Right lung (tissue), 5 donors: Measurements from ENCODE around the gene TMEM147. TPM values are rescaled to one million over a fixed set of nuclear protein-coding genes. Genes with fewer than 3 reads are reported as not detected.
A peak's percentile ranks its signal among the peaks of the same experiment; 100 is the strongest.
"Not testable (repeated sequence)": the region's sequence is repeated elsewhere in the genome, so short reads cannot be mapped to it uniquely, and the experiment has no call there.

ENCODE experiments used
- DNase-seq, 2 donors: peaks; one replicate each; pipeline ENCODE4 v3.0.0-alpha.2; 2013
- polyA plus RNA-seq, 5 donors: library from polyadenylated mRNA; unstranded; fragments of 120-200 nt; gene quantifications; one replicate each; pipeline versions ENCODE4 v1.2.1 to v1.2.3, GENCODE V29; 2013; ENCODE audit warnings: inconsistent platforms in 1 of 5, low replicate concordance in 1 of 5; ENCODE audit not compliant: insufficient read length in 5 of 5, insufficient read depth in 1 of 5

TMEM147 gene
- polyA plus RNA-seq, 5 donors: 48.9 to 78.4 (median 58.9) TPM

DNA sequence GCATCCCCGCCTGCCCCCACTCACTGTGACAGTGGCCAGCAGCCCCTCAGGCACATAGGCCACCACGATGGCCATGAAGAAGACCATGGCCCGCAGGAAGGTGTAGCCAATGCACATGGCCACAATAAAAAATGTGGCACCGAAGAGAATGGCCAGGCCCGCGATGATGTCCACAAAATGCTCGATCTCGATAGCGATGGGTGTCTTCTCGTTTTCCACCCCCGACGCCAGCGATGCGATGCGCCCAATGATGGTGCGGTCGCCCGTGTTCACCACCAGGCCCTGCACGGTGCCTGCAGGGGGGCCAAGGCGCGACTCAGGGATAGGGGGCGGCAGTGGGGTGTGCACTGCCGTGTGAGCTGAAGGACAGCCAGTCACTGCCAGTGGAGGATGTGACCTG is 14.4 kb downstream of the TMEM147 start:
- no peak for DNase-seq

DNA sequence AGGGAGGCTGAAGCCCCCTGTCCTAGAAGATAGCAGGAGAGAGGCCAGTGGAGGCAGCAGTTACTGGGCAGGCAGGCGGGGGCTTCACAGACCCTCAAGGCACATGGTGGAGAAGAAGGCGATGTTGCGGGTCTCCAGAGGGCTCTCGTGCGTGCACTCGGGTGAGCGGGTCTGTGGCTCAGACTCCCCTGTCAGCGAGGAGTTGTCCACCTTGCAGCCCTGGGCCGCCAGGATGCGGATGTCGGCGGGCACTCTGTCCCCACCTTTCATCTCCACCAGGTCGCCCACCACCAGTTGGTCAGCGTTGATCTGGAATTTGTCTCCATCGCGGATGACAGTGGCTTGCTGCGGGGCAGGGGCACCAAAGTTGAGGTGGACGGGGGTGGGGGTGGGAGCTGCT is 14.8 kb downstream of the TMEM147 start:
- DNase-seq: no peak

DNA sequence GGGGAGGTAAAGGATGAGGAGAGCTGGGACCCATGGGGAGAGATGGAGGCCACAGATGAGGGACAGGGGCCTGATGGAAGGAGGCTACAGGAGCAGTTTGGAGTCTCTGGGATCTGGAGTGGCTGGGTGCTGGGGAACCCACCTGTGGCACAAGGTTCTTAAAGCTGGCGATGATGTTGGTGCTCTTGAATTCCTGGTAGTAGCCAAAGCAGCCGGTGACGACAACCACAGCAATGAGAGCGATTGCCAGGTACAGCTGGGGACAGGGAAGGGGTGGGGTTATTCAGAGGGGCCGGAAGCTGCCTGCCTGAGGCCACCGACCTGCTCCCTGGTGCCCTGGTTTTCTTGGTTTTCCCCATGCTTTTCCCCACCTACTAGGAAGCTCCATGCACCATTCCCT is 15.3 kb downstream of the TMEM147 start:
- DNase-seq: no peak

DNA sequence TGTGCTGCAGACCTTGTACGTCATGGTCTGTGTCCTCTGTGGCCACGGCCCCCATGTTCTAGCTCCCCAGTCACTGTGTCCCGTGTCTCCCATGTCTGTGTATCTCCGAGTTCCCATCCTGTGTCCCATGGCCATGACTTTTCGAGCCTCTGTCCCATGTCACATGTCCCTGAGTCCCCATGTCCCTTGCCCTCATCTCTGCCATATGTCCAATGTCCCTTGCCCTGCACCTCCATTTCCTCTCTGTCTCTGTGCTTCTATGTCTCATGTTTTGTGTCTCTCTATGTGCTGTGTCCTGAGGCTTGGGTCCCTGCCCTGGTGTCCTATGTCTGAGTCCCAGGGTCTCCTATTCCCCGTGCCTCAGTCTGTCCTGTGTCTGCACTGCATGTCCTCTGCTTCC is 16.0 kb downstream of the TMEM147 start:
- no peak for DNase-seq

DNA sequence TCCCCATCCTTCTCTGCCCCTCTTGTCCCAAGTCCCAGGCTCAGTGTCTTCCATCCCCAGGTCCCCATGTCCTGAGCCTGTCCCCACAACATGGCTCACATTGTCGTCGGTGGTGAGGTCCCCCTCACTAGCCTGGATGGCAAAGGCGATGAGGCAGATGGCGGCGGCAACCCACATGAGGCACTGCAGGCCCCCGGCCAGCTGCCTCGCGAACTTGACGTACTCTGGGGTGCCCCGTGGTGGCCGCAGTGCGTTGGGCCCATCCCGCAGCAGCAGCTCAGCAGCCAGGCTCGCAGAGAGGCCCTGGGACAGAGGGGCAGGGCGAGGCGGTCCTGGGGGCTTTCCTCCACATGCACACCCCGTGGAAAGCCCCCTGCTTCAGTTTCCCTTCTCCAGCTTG is 16.9 kb downstream of the TMEM147 start:
- no peak for DNase-seq

DNA sequence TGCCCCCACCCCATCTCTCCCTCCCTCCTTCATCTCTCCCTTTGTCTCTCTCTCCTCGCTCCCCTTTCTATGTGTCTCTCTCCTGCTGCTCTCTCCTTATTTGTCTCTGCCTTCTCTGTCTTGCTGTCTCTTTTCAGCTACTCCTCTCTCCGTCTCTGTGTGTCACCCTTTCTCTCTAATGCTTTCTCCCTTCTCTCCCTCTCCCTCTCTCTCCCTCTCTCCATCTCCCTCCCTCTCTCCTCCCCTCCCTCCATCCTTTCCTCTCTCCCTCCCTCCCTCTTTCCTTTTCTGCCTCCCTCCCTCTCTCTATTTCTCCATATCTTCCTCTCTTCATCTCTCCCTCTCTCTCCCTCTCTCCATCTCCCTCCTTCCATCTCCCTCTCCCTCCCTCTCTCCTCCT is 17.4 kb downstream of the TMEM147 start:
- no peak for DNase-seq

DNA sequence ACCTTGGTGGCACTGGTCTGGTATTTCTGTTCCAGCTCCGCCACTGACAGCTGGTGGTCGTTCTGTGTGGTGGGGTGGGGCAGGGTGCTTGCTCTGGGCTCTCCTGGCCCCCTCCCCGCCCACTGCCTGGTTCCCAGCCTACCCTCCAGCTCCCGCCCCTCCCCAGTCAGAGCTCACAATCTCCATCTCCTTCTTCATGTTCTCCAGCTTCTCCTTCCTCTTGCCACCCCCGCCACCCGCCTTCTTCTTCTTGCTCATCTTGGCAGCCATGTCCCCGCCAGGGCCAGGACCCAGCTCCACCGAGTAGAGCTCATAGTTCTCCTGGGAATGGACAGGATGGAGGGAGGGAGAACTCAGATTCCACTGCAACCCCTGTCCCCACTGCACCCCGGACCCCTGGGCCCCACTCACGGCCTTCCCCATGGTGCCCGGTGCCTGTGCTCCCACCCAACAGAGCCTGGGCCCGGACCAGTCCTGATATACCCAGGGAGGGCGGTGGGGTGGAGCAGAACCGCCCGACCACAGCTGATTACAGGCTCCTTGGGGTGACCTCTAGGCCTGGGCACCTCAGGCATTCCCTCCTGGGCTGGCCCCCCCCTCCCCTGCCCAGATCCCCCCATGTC is 17.9 kb downstream of the TMEM147 start, which contains the start of gene ATP4A:
Gene ATP4A (minus strand): TSS at position 452 of the 623 bp plus-strand sequence. CDS start 29 bp downstream, at position 423.
- no peak for DNase-seq

DNA sequence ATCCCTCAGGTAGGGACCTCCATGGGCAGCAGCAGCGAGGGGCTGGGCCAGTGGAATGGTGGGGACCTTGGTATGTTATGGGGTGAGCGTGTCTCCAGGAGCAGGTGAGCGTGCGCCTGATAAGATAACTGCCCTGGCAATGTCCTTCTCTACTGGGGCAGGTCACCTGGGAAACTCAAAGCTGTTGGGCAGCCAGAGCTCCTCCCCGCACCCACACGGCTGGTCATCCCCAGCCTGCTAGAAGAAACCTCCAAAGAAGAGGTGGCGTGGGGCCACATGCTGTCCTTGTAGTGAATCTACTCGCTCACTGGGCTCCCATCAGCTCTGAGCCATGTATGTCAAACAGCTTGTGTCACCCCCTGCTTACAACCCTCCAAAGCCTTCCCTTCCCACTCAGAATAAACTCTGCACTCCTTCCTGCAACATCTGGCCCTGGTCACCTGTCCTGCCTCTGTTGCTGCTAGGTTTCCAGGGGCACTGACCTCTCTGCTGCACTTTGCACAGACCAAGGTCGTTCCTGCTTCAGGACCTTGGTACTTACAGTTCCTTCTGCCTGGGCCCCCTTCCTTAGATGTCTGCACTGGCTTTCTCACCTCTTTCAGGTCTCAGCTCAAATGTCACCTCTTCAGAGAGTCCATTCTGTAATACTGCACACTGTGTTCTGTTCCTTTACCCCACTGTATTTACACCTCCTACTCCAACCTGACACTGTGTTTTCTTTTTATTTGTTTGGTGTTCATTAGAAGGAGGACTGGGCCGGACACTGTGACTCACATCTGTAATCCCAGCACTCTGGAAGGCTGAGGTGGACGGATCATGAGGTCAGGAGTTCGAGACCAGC is 19.8 kb downstream of the TMEM147 start:
- no peak for DNase-seq

DNA sequence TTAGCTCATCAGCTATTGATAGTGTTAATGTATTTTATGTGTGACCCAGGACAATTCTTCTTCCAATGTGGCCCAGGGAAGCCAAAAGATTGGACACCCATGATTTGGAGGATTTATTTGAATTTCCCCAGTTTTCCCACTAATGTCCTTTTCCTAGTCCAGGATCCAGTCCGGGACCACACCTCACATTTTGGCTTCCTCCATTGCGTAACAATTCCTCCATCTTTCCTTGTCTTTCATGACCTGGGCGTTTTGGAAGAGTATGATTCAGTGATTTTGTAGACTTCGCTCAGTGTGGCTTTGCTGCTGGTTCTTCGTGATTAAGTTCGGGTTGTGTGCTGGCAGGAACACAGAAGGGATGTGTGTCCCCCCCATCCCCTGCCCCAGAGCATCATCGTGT is 21.3 kb downstream of the TMEM147 start:
- no peak for DNase-seq

DNA sequence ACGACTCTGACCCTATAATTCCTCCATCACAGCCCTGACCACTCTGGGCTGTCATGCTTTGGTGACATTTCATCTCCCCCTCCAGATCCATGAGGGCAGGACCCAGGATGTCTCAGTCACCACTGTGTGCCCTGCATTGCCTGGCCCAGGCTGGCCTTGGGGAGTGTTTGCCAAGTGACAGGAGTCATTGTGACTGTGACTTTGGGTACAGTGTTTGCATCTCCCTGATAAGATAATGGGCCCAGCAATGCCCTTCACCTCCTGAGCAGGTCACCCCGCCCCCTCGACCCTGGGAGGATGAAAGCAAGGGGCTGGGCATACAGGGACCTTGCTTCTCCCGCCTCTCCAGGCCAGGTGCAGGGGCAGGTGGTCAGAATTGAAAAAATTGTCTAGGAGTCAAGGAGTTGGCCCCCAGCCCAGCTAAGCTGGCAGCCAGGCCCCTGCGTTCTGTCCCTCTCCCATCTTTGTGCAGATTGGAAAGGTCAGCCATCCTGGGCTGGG is 23.9 kb downstream of the TMEM147 start:
- DNase-seq: no peak

DNA sequence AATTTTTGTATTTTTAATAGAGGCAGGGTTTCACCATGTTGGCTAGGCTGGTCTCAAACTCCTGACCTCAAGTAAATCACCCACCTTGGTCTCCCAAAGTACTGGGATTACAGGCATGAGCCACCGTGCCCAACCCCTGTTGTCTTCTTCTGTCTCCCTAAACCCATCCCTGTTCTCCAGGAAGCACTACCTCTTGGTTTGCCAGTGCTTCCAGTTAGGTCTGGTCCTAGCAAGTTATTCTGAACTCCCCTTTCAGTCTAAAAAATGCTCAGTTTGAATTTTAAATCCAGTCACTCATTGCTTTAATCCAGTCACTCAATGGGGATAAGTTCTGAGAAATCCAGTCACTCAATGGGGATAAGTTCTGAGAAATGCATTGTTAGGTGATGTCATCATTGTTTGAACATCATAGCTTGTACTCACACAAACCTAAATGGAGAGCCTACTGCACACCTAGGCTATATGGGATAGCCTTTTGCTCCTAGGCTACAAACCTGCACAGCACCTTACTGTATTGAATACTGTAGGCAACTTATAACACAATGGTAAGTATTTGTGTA is 26.1 kb downstream of the TMEM147 start:
- DNase-seq: no peak

DNA sequence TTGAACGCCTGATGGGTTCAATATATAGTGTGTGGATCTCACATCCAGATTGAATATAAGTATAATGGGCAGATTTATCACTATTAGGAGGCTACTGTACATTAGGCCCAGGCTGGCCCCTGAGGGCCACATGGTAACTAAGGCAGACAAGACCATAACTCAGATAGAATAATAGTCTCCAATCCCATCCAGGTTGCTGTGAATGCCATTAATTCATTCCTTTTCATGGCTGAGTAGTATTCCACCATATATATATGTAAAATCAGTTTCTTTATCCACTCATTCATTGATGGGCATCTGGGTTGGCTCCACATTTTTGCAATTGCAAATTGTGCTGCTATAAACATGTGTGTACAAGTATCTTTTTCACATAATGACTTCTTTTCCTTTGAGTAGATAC is 32.5 kb downstream of the TMEM147 start:
- no peak for DNase-seq

DNA sequence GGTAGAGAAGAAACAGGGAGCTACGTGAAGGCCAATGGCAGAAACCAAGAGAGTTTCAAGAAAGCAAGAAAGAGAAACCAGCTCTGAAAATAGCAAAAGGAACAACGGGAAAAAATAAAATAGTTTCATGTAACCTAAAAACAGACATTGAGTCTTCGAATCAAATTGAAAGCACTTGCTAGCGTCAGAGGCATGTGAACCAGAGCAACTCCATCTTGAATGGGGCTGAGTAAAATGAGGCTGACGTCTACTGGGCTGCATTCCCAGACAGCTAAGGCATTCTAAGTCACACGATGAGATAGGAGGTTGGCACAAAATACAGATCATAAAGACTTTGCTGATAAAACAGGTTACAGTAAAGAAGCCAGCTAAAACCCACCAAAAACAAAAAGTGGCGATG is 33.3 kb downstream of the TMEM147 start:
- no peak for DNase-seq

DNA sequence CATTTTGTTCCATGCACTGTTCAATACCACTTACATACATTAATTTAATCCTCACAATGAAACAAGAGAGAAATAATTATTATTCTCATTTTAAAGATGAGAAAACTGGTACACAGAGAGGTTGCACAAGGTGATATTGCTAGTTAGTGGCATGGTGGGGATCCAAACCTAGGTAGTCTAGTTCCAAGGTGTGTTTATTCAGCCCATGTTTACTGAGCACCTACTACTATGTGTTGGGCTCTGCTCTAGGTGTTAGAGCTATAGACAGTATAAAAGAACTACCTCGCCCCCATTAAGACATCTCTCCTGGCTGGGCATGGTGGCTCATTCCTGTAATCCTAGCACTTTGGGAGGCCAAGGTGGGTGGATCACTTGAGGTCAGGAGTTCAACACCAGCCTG is 37.3 kb downstream of the TMEM147 start:
- DNase-seq: no peak

DNA sequence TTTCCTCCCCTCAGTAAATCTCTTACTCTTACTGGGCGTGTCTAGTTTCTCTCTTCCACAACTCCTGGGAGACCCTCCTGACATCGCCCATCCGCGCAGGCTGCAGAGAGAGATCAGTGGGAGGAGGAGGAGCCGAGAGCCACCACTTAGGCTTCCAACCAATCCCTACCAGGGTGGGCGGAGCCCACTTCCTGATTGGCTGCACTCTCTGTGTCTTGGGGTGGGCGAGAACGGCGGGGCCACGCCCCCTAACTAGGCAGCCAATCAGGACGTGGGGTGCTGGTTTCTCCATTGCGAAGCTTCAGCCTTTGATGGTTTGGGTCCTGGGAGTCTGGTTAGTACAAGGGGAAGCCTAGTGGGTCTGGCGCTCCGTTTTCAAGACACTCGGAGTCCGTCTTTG is 40.4 kb downstream of the TMEM147 start, which contains the start of gene PMIS2:
Gene PMIS2 (plus strand): TSS at position 326 of the 400 bp plus-strand sequence. CDS start 87 bp downstream, outside the sequence.
- no peak for DNase-seq

DNA sequence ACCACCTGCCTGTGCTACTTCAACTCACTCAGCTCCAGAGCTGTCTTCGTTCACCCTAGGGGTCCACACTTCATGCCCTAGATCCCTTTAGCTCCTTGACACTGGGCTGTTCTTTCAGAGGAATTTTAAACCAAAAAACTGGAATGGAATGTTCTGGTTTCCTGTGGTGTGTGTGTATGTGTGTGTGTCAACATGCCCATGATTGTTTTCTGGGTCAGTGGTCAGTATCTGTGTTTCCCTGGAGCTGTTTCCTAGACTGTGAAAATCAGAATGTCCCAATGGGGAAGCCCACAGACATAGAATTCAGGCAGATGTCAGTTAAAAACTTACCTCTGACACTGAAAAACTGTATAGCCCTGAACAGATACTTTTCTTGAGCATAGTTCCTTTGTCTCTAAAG is 41.9 kb downstream of the TMEM147 start:
- DNase-seq: no peak

DNA sequence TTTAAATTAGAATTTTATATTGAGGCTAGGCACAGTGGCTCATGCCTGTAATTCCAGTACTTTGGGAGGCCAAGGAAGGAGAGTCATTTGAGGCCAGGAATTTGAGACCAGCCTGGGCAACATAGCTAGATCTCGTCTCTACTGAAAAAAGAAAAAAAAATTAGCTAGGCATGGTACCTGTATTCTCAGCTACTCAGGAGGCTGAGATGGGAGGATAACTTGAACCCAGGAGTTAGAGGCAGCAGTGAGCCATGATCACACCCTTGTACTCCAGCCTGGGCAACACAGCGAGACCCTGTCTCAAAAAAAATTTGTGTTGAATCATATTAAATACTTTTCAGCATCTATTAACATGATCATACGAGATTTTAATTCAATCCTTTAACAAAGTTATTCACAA is 45.4 kb downstream of the TMEM147 start:
- DNase-seq: no peak

DNA sequence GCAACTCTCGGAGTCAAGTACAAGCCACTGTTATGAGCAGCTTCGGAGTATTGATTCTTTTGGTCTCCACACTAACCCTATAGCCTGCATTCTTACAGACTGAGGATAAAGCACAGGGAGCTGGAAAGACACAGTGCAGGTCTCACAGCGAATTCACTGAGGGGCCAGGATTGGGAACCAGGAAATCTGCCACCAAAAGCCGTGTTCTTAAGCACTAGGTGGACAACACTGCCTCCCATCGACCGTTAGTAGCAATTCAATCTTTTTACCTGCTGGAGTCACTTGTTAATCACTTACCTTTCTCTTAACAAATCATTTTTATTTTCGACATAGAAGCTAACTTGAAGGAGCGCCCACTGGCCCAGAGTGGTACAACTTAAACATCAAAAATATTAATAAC is 46.8 kb downstream of the TMEM147 start:
- peak in 1 of 2 donors; percentile 27 for DNase-seq

DNA sequence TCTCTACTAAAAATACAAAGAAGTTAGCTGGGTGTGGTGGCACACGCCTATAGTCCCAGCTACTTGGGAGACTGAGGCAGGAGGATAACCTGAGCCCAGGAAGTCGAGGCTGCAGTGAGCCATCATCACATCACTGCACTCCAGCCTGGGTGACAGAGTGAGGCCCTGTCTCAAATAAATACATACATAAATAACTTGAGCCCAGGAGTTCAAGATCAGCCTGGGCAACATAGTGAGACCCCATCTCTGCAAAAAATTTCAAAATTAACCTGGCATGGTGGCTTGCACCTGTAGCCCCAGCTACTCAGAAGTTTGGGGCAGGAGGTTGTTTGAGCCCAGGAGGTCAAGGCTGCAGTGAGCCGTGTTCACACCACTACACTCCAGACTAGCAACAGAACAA is 49.6 kb downstream of the TMEM147 start:
- not testable (repeated sequence) for DNase-seq

DNA sequence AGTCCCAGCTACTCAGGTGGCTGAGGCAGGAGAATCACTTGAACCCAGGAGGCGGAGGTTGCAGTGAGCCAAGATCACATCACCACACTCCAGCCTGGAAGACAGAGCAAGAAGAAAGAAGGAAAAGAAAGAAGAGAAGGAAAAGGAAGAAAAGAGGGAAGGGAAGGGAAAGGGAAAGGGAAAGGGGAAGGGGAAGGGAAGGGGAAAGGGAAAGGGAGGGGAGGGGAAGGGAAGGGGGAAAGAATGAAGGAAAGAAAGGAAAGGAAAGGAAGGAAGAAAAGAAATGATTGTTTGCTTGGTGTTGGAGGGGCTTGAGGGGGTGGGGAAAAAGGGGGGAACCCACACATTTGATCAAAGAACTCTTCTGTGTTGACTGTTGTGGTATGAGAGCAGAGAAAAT is 50.5 kb downstream of the TMEM147 start:
- DNase-seq: no peak

DNA sequence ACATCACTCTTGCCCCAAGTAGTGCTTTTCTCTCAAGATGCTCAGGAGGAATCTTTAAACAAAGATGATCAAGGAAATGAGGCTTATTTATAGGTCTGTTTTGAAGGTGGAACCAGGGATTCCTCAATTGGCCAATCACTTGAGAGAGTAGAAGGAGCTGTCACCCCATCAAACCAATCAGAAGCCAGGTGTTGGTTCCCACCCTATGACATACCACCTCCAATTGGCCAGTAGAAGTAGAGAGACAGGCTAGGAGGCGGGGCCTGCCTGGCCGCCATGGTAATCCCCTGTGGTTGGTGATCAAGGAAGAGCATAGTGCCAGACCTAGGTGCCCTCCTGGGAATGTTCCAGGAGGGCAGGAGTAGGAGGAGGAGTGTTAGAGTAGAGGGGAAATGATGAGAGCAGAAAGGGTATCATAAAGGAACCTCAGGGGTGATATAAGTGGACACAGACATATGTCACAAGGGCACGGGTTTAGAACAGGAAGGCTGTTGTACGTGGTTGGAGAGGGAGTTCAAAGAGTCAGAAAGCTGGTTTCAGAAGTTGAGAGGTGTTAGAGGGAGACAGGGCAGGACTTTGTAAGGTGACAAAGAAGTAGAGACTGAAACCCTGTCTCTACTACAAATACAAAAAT is 51.1 kb downstream of the TMEM147 start:
- DNase-seq: no peak
